ENCODE measurements around the gene BTK. TPM values are rescaled to one million over a fixed set of nuclear protein-coding genes. Genes with fewer than 3 reads are reported as not detected.

BTK gene
- total RNA-seq, 1 experiment from 2014 or later: 0.35 TPM

DNA sequence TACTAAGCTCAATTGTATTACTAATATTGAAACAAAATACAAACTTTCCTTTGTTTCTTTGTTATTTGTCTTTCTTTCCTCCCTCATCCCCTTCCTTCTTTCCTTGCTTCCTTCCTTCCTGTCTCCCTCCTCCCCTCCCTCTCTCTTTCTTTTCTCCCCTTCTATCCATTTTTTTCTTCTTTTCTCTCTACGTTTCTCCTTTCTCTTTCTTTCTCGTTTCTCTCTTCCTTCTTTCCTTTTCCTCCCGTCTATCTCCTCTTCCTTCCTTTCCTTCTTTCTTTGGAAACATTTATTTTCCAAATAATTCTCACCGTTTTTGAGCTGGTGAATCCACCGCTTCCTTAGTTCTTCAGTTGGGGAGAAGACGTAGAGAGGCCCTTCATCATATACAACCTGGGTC lies 16.3 kb downstream of the BTK start:
- H3K36me3 Mint-ChIP-seq (ENCODE audit: insufficient read depth in 1 of 3, low read depth in 3 of 3): no peaks in the 10 kb centered on the region
- 100% methylated on average over 3 of the region's 6 CpGs for WGBS (ENCODE audit: extremely low coverage, insufficient read length, low lambda C conversion rate)
- Histone ChIP-seq H3K18ac (ENCODE audit: insufficient read length, low read depth, low read length) (no peak overlapping the region), H3T11ph (ENCODE audit: low read length) (no peak overlapping the region), H3K23me2 (ENCODE audit: insufficient read length, low read depth, low read length, poor library complexity, severe bottlenecking) (no peaks in the 10 kb centered on the region), H2AFZ (ENCODE audit: low read length) (no peak overlapping the region), H3K9ac (ENCODE audit: extremely low read depth, insufficient read length, low read length) (no peak overlapping the region), H3K27ac (ENCODE audit: insufficient read length, low read depth, low read length) (no peak overlapping the region), H3K9me3 (ENCODE audit: control insufficient read depth, low read depth, low read length) (peaks cover 38% of the 10 kb centered on the region), H2BK12ac (ENCODE audit: insufficient read length, low read depth, low read length) (no peak overlapping the region), H2BK5ac (ENCODE audit: insufficient read length, low read length) (no peak overlapping the region), H3K4me1 (ENCODE audit: insufficient read depth, low read length) (no peaks in the 10 kb centered on the region), H3K56ac (ENCODE audit: insufficient read length, low read depth, low read length) (no peak overlapping the region), H4K91ac (ENCODE audit: insufficient read length, low read depth, low read length) (no peak overlapping the region), H3K79me2 (ENCODE audit: insufficient read depth, low read length) (no peaks in the 10 kb centered on the region), H4K5ac (ENCODE audit: insufficient read length, low read depth, low read length) (no peak overlapping the region), H2BK20ac (ENCODE audit: low read depth, low read length, poor library complexity, severe bottlenecking) (no peak overlapping the region), H3K4me2 (ENCODE audit: insufficient read depth, insufficient read length, low read length) (no peak overlapping the region), H3K27me3 (ENCODE audit: insufficient read depth, low read length) (no peaks in the 10 kb centered on the region), H4K8ac (replicated peaks; ENCODE audit: insufficient read length, low read depth, low read length) (no peak overlapping the region), H4K20me1 (ENCODE audit: control insufficient read depth, insufficient read depth, insufficient read length) (no peaks in the 10 kb centered on the region), H3K4ac (ENCODE audit: low read depth, low read length) (no peak overlapping the region), H3K14ac (ENCODE audit: insufficient read depth, low read length) (no peak overlapping the region), H2AK5ac (ENCODE audit: insufficient read length, low read length) (no peak overlapping the region), H3K23ac (ENCODE audit: insufficient read length, low read depth, low read length) (no peak overlapping the region), H3K79me1 (ENCODE audit: insufficient read depth, low read depth, low read length, poor library complexity, severe bottlenecking) (no peaks in the 10 kb centered on the region), H2BK15ac (ENCODE audit: low read depth, low read length) (no peak overlapping the region), H2BK120ac (ENCODE audit: low read depth, low read length, poor library complexity, severe bottlenecking) (no peak overlapping the region)
- H3K27me3 Mint-ChIP-seq (ENCODE audit: low read depth): peaks cover 2% of the 10 kb centered on the region; the same call in 1 of the 2 replicates
- H3K9me3 Mint-ChIP-seq: peaks cover 46 to 53% of the 10 kb centered on the region in 2 experiments
- no peaks in the 10 kb centered on the region for H3K4me1 Mint-ChIP-seq
- no peak overlapping the region for H3K27ac Mint-ChIP-seq
- TF ChIP-seq, protein P1, sequence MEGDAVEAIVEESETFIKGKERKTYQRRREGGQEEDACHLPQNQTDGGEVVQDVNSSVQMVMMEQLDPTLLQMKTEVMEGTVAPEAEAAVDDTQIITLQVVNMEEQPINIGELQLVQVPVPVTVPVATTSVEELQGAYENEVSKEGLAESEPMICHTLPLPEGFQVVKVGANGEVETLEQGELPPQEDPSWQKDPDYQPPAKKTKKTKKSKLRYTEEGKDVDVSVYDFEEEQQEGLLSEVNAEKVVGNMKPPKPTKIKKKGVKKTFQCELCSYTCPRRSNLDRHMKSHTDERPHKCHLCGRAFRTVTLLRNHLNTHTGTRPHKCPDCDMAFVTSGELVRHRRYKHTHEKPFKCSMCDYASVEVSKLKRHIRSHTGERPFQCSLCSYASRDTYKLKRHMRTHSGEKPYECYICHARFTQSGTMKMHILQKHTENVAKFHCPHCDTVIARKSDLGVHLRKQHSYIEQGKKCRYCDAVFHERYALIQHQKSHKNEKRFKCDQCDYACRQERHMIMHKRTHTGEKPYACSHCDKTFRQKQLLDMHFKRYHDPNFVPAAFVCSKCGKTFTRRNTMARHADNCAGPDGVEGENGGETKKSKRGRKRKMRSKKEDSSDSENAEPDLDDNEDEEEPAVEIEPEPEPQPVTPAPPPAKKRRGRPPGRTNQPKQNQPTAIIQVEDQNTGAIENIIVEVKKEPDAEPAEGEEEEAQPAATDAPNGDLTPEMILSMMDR (conservative IDR thresholded peaks at IDR 0.05): no peak
- no peak for DNase-seq
- no peak overlapping the region for H3K4me3 Mint-ChIP-seq

All from H9 (cell line).